HT-29 (cell line): ENCODE measurements around the gene RGS3. TPM values are rescaled to one million over a fixed set of nuclear protein-coding genes. Genes with fewer than 3 reads are reported as not detected.
A peak's percentile ranks its signal among the peaks of the same experiment; 100 is the strongest.
"Not testable (repeated sequence)": the region's sequence is repeated elsewhere in the genome, so short reads cannot be mapped to it uniquely, and the experiment has no call there.

Source experiments
- DNase-seq: peaks from one replicate; pipeline ENCODE4 v3.0.0-alpha.2; 2015; ENCODE audit warnings: low spot score
- total RNA-seq: library from RNA; depleted of rRNA; stranded (reverse); fragments of >200 nt; shearing (Covaris generic); gene quantifications from 2 replicates; pipeline ENCODE4 v1.2.3, GENCODE V29; 2014; rRNA removed

RGS3 gene
- 71.2 and 76.8 TPM in 2 replicates for total RNA-seq

GRCh38 chr9:113463418-113464285 lies at the start of gene RGS3:
TSS of gene RGS3 (plus strand) at chr9:113463727. CDS start at chr9:113463803, 76 bp downstream.
- DNase-seq: peak; percentile 90

DNA sequence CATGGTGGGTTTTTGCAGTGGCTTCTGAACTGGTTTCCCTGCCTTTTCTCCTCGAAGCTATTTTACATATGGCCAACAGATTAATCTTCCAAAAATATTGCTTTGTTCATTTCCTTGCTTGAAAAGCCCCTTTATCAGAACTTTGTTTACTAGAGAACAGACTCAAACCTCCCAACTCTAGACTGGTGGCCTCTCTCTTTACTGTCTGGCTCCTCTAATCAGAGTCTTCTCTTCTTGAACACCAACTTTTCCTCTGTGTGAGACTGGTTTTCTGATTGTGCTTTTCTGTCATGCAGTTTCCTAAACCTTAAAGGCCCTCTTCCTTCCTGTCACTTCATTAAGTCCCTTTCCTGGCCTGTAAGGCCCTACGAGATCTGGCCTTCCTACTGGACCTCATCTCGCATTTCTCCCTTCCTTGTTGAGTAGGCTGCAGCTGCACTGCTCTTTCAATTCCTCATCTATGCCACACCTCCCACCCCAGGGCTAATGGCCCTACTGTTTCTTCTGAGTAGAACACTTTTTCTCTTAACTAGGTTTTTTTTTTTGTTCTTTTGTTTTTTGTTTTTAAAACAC lies 47.3 kb upstream of the RGS3 start:
- no peak for DNase-seq

DNA sequence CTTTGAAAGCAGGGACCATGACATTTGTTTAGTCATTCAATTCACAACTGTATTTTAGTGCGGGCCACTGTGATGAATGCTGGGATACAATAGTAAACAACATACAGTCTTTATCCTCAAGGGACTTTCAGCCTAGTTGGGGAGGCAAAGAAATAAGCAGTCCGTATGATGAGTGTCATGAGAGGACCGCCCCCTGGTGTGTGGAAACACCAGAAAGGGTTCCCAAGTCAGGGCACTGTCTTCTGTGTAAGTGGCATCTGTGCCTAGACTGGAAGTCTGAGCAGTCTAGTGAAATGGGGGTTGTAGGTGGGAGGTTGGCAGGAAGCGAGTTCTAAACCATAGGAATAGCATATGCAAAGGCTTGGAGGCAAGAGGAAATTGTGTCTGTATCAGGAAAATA lies 46.2 kb upstream of the RGS3 start:
- DNase-seq: no peak

- no peak for DNase-seq
These were observed 41.8 kb upstream of the RGS3 start for GRCh38 chr9:113421726-113422125.

- no peak for DNase-seq
These were observed 38.5 kb upstream of the RGS3 start for GRCh38 chr9:113425072-113425471.

DNA sequence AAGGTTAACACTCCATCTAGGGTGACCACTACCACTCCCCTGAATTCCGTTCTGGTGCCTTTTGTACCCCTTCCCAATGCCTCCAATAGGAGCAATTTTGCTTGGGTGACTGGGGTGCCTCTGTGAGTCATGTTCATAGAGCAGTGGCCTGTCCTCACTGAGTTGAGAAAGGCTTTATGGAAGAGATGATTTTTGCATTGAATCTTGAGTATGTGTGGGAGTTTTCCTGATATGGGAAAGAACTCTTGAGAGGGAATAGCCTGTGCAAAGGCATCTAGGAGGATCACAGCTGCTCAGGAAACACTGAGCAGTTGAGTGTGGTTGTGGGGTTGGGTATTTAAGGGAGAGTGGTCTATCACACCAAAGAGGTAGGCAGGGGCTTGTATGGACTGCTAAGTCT lies 36.8 kb upstream of the RGS3 start:
- DNase-seq: no peak

DNA sequence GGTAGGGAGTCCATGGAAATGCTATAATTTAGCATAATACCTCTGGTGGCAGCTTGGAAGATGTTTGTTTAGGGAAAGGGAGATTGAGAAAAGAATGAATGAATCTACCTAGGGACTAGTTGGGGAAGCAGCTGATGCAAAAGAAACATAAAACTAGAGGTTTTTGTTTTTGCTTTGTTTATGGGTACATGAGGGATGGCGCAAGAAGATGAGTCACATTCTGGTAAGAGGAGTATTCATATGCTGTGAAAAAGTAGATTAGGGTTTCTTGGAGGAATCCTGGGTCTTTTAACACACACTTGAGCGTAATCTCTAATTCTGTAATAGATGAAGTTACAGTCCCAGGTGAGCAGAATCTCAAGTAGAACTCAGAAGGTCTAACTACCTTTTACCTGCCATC lies 35.9 kb upstream of the RGS3 start:
- no peak for DNase-seq

DNA sequence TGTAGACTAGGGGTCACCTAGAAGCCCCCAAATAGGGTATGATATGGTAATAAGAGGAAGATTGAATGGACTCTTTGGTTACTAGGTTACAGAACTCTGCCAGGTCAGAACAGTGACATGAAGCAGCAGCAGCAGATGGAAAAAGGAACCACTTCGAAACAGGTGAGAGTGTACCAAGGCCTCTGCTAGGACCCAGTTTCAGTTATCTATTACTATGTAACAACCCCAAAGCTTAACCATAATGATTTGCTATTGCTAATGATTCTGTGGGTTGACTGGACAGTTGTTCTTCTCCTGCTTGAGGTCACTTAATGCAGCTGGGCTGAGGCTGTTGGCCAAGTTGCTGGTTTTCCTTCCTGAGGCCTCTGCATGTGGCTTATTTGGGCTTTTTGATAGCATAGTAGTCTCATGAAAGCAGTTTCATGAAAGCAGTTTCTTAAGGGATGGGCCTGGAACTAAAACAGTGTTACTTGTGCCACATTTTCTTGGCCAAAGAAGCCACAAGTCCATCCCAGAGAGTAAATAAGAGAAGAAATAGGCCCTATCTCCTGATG lies 35.4 kb upstream of the RGS3 start:
- DNase-seq: no peak

- DNase-seq: no peak
These were observed 32.3 kb upstream of the RGS3 start for GRCh38 chr9:113431191-113431590.

- no peak for DNase-seq
These were observed 26.6 kb upstream of the RGS3 start for GRCh38 chr9:113436728-113437515.

DNA sequence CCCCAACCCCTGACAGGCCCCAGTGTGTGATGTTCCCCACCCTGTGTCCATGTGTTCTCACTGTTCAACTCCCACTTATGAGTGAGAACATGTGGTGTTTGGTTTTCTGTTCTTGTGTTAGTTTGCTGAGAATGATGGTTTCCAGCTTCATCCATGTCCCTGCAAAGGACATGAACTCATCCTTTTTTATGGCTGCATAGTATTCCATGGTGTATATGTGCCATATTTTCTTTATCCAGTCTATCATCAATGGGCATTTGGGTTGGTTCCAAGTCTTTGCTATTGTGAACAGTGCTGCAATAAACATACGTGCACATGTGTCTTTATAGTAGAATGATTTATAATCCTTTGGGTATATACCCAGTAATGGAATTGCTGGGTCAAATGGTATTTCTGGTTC lies 25.8 kb upstream of the RGS3 start:
- not testable (repeated sequence) for DNase-seq

GRCh38 chr9:113444736-113445135 lies 18.8 kb upstream of the RGS3 start:
- DNase-seq: no peak

GRCh38 chr9:113446323-113446740 lies 17.2 kb upstream of the RGS3 start:
- DNase-seq: peak; percentile 71

DNA sequence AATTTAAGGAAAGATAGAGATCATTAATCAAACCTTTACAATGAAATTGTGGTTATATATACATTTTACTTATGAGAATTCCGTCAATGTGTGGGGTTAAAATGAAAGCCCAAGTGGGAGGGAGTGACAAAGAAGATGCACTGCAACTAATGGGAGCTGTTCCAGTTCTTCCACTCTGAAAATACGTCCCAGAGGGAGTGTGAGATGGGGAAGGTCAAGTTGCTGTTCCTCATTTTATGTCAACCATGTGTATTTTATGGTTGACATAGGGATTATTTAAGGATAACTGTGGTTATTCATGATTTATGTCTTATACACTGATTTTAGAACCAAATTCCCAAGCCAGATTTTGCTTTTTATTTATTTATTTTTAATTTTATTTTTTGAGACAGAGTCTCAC lies 14.2 kb upstream of the RGS3 start:
- DNase-seq: no peak

- DNase-seq: no peak
These were observed 11.4 kb upstream of the RGS3 start for GRCh38 chr9:113452113-113452605.

- peak; percentile 62 for DNase-seq
These were observed 8.4 kb upstream of the RGS3 start for GRCh38 chr9:113454914-113455761.

DNA sequence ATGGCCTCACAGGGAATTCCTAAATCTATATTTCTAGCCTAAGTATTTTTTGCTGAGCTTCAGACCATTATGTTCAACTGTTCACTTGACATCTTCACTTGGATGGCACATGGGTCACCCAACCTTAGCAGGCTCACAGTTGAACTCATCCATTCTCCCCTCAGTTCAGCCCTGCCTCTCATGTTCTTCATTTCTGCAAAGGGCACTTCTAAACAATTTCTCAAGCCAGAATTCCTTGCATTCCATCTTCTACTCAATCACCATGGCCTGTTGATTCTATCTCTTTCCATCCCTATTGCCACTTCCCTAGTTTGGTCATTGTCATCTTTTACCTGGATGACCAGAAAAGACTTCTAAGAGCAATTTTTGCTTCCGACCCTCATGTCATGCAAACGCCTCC lies 7.3 kb upstream of the RGS3 start:
- no peak for DNase-seq

- no peak for DNase-seq
These were observed 2.2 kb upstream of the RGS3 start for GRCh38 chr9:113461285-113461684.

DNA sequence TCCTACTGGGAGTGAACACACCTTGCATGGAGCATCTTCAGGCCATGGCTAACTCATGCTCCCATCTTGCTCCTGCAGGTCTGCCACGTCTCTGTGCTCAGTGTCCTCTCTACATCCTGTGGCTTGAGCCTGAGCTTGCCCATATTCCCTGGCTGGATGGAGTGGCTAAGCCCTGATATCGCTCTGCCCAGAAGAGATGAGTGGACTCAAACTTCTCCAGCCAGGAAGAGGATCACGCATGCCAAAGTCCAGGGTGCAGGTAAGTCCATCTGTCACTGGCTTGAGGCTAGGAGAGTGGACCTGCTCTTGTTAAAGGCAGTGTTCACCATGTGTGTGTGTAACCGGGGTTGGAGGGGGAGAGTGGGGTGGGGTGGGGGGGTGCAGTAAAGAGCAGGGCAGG lies 1.6 kb upstream of the RGS3 start:
- DNase-seq: no peak

GRCh38 chr9:113462781-113463286 lies 693 bp upstream of the RGS3 start:
- DNase-seq: no peak

GRCh38 chr9:113464286-113464660 lies 746 bp downstream of the RGS3 start:
- peak; percentile 11 for DNase-seq
